Activated T-helper 1 cell treated with anti-CD3 and anti-CD28 coated beads, Interleukin-12 subunit alpha, Interleukin-12 subunit beta, Interleukin-2, Interleukin-4 antibody, amounts not matched to agents 30 ng/mL and 10 ng/mL and 1 ng/mL, durations not matched to agents 14 hours and 24 hours and 36 hours (primary cell): ENCODE results near the gene PPARA. TPM values are rescaled to one million over a fixed set of nuclear protein-coding genes. Genes with fewer than 3 reads are reported as not detected.

Experiments
- DNase-seq: peaks from one replicate; pipeline ENCODE4 v3.0.0; 2021; ENCODE audit warnings: low spot score
- H3K27ac Mint-ChIP-seq: one replicate; pipeline ENCODE4 v1.8.0; 2021; ENCODE audit warnings: mild to moderate bottlenecking, mixed read lengths
- H3K27me3 Mint-ChIP-seq: one replicate; pipeline ENCODE4 v1.8.0; 2022; ENCODE audit warnings: mild to moderate bottlenecking, moderate library complexity, mixed read lengths; ENCODE audit not compliant: insufficient read depth
- H3K36me3 Mint-ChIP-seq: one replicate; pipeline ENCODE4 v1.8.0; 2021; ENCODE audit warnings: low read depth, mixed read lengths
- H3K4me1 Mint-ChIP-seq: one replicate; pipeline ENCODE4 v1.8.0; 2021; ENCODE audit warnings: low read depth, mixed read lengths
- H3K4me3 Mint-ChIP-seq: one replicate; pipeline ENCODE4 v1.8.0; 2021; ENCODE audit warnings: mild to moderate bottlenecking, moderate library complexity, mixed read lengths
- H3K9me3 Mint-ChIP-seq: one replicate; pipeline ENCODE4 v1.8.0; 2021; ENCODE audit warnings: mixed read lengths
- intact Hi-C: fragments of 100-400 bp; cut with micrococcal nuclease; formaldehyde crosslinking; loops from one replicate; pipeline ENCODE4 v1.15.1; 2024
- total RNA-seq: library from RNA; stranded (reverse); gene quantifications from 2 replicates; pipeline ENCODE4 v1.2.3, GENCODE V29; 2022

Gene PPARA
- total RNA-seq, 1 donor from 2014 or later = 11.6 TPM

DNA sequence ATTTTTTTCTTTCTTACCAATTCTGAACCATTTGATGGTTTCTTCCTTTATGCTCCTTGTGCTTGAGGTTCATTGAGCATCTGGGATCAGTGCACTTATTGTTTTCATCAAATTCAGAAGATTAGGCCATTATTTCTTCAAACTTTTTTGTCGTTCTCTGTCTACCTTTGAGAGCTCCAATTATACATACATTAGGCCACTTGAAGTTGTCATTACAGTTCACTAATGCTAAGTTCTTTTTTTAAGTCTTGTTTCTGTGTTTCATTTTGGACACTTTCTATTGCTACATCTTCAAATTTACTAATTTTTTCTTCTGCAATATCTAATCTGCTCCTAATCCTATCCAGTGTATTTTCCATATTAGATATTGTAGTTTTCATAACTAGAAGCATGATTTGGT, 58.9 kb downstream of the PPARA start:
- no peak overlapping the region for H3K4me3 Mint-ChIP-seq
- peaks cover 39% of the 10 kb centered on the region for H3K36me3 Mint-ChIP-seq
- H3K4me1 Mint-ChIP-seq = no peaks in the 10 kb centered on the region
- no peak overlapping the region for H3K27ac Mint-ChIP-seq
- no peak for DNase-seq
- intact Hi-C loops = no loop called here
- H3K27me3 Mint-ChIP-seq = no peaks in the 10 kb centered on the region
- H3K9me3 Mint-ChIP-seq = peaks cover 20% of the 10 kb centered on the region

DNA sequence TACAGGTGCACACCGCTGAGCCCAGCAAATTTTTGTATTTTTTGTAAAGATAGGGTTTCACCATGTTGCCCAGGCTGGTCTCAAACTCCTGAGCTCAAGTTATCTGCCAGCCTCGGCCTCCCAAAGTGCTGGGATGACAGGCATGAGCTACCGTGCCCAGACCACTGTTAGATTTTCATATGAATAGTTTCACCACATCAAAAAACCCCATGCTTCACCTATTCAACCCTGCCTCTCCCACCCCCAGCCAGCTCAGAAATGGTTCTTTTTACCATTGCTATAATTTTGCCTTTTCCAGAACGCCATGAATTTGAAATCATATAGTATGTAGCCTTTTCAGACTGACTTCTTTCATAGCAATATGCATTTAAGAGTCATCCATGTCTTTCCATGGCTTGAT, 61.9 kb downstream of the PPARA start:
- Mint-ChIP-seq H3K4me3 (no peak overlapping the region), H3K27ac (no peak overlapping the region), H3K4me1 (no peaks in the 10 kb centered on the region), H3K27me3 (no peaks in the 10 kb centered on the region), H3K36me3 (peaks cover 53% of the 10 kb centered on the region), H3K9me3 (peaks cover 20% of the 10 kb centered on the region)
- intact Hi-C loops = no loop called here
- no peak for DNase-seq

DNA sequence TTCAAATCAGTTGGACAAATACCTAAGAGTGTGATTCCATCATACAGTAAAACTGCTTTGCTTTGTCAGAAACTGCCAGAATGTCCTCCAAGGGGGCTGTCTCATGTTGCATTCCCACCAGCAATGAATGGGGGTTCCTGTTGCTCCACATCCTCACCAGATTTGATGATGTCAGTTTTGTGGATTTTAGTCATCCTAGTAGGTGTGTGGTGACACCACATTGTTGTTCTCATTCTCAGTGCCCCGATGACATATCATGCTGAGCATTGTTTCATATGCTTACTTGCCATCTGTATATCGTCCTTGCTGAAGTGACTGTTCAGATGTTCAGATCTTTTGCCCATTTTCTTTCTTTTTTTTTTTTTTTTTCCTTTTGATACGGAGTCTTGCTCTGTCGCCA, 62.7 kb downstream of the PPARA start:
- peaks cover 53% of the 10 kb centered on the region for H3K36me3 Mint-ChIP-seq
- no peak overlapping the region for H3K27ac Mint-ChIP-seq
- no peaks in the 10 kb centered on the region for H3K4me1 Mint-ChIP-seq
- intact Hi-C loops = loop anchor here (1.0 kb wide), 1 partner anchor 8 kb away; no protein-coding TSS in a partner anchor
- no peak for DNase-seq
- H3K9me3 Mint-ChIP-seq = peaks cover 20% of the 10 kb centered on the region
- H3K4me3 Mint-ChIP-seq = no peak overlapping the region
- H3K27me3 Mint-ChIP-seq = no peaks in the 10 kb centered on the region

DNA sequence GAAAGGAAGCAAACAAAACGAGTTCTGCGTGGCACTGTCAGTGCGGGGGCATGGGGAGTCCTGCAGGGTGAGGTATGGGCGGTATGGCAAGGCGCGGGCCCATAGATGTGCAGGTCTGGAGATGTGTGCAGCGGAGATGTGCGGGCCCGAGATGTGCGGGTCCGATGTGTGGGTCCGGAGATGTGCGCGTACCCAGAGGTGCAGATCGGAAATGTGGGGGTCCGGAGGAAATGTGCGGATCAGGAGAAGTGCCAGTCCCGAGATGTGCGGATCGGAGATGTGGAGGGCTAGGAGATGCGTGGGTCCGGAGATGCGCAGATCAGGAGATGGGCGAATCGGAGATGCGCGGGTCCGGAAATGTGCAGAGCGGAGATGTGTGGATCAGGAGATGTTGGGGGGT, 63.8 kb downstream of the PPARA start:
- no peak overlapping the region for H3K27ac Mint-ChIP-seq
- H3K9me3 Mint-ChIP-seq = peaks cover 11% of the 10 kb centered on the region
- DNase-seq = no peak
- intact Hi-C loops = no loop called here
- H3K36me3 Mint-ChIP-seq = peaks cover 47% of the 10 kb centered on the region
- peaks cover under 1% of the 10 kb centered on the region for H3K4me1 Mint-ChIP-seq
- H3K4me3 Mint-ChIP-seq = no peak overlapping the region
- H3K27me3 Mint-ChIP-seq = no peaks in the 10 kb centered on the region

DNA sequence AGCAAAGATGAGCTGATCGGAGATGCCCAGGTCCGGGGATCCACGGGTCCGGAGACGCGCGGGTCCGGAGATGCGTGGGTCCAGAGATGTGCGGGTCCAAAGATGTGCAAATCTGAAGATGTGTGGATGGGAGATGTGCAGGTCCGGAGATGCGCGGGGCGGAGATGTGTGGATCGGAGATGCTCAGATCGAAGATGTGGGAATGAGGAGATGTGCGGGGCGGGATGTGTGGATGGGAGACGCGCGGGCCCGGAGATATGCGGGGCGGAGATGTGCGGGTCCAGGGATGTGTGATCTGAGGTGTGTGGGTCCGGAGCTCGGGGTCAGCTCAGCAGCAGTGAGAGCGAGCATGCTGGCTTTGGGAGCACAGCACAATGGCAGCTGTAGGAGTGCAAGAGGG, 64.3 kb downstream of the PPARA start:
- H3K9me3 Mint-ChIP-seq = peaks cover 6% of the 10 kb centered on the region
- H3K27me3 Mint-ChIP-seq = no peaks in the 10 kb centered on the region
- no peak overlapping the region for H3K4me3 Mint-ChIP-seq
- peaks cover 5% of the 10 kb centered on the region for H3K4me1 Mint-ChIP-seq
- DNase-seq = no peak
- intact Hi-C loops = no loop called here
- H3K36me3 Mint-ChIP-seq = peaks cover 47% of the 10 kb centered on the region
- H3K27ac Mint-ChIP-seq = no peak overlapping the region

DNA sequence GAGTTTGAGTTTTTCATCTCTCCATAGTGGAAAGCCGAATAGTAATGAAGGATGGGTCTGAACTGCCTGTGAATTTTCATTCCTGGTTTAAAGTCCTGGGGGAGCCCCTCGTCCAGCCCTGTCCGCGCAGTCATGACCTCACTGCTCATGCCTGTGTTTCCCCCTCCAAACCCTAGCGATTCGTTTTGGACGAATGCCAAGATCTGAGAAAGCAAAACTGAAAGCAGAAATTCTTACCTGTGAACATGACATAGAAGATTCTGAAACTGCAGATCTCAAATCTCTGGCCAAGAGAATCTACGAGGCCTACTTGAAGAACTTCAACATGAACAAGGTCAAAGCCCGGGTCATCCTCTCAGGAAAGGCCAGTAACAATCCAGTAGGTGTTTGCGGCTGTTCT, 69.3 kb downstream of the PPARA start:
- H3K27ac Mint-ChIP-seq = peak overlapping the region; percentile 67
- peak; percentile 18 for DNase-seq

DNA sequence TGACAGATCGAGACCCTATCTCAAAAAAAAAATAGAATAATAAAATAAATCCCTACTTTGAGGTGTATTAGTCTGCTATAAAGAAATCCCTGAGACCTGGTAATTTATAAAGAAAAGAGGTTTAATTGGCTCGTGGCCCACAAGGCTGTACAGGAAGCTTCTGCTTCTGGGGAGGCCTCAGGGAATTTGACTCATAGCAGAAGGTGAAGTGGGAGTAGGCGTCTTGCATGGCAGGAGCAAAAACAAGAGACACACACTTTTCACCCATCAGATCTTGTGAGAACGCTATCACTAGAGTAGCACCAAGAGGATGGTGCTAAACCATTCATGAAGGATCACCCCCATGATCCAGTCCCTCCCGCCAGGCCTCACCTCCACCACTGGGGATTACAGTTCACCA, 70.6 kb downstream of the PPARA start:
- H3K9me3 Mint-ChIP-seq = no peaks in the 10 kb centered on the region
- intact Hi-C loops = loop anchor here (1.0 to 2.0 kb wide), 2 partner anchors 8 to 70 kb away; partner anchors contain the start of gene PPARA
- peaks cover 27% of the 10 kb centered on the region for H3K36me3 Mint-ChIP-seq
- peaks cover 22% of the 10 kb centered on the region for H3K4me1 Mint-ChIP-seq
- H3K27me3 Mint-ChIP-seq = no peaks in the 10 kb centered on the region
- H3K27ac Mint-ChIP-seq = peak overlapping the region; percentile 89
- no peak overlapping the region for H3K4me3 Mint-ChIP-seq
- DNase-seq = no peak

More for the DNA sequence above, 69.3 kb downstream of the PPARA start:
- H3K36me3 Mint-ChIP-seq = peaks cover 28% of the 10 kb centered on the region
- H3K9me3 Mint-ChIP-seq = no peaks in the 10 kb centered on the region
- no peaks in the 10 kb centered on the region for H3K27me3 Mint-ChIP-seq
- H3K4me3 Mint-ChIP-seq = no peak overlapping the region
- intact Hi-C loops = loop anchor here (2.0 kb wide), 1 partner anchor 69 kb away; the partner anchor contains the start of gene PPARA
- peaks cover 22% of the 10 kb centered on the region for H3K4me1 Mint-ChIP-seq

DNA sequence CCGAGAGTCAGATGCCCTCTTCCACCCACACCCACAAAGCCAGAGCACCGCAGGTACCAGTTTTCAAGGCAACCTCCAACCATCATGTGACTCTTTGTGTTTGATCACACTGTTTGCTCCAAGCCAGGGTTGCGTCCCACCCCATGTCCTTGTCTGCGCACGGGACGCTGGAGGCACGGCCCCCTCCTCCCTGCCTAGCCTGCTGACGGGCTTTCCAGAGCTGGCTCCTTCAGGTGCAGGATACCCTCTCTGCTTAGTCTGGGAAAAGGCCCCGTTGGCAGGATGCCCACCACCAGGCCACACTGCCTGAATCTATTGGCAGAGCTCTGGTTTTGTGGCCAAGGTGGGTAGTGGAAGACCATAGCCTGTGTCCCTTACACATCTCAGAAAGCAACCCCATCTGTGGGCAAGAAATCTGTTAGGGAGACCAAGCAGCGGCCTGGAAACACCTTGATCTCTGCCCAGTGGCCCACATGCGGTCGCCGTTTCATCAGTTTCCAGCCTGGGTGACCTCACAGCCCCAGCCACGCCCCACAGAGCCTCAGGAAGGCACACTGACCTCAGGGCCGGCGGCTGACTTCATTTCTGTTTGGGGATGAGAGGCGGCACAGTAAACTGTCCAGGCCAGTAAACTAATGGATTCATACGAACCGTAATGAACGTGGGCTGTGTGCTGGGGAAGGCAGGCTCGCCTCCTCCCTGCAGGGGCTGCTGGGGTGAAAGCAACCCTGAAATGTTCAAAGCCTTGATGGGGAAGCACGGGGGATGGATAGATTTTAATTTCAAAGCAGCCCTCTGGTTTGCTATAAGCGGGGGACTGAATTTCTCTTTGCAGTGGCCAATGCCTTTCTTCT, 73.9 kb downstream of the PPARA start:
- intact Hi-C loops = no loop called here
- Mint-ChIP-seq H3K4me1 (peaks cover 20% of the 10 kb centered on the region), H3K4me3 (no peak overlapping the region)

DNA sequence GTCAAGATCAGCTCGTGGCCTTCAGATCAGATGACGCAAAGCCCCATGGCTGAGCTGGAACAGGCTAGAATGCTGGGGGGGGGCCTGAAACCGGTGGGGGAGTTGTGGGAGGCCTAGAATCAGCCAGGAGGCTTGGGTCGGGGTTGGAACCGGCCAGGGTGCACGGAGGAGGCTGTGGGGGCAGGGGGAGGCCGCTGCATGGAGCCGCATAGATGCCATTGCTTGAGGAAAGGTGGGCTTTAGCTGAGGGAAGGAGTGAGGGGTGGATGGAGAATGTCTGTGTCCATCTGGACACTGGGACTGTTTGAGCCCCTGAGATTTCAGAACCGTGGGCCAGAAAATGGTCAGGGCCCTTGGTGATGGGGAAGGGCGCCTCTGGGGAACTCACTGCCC, 74.6 kb downstream of the PPARA start:
- H3K27ac Mint-ChIP-seq = no peak overlapping the region
- DNase-seq = no peak
- no peaks in the 10 kb centered on the region for H3K27me3 Mint-ChIP-seq
- intact Hi-C loops = no loop called here
- peaks cover 10% of the 10 kb centered on the region for H3K36me3 Mint-ChIP-seq
- no peak overlapping the region for H3K4me3 Mint-ChIP-seq
- H3K9me3 Mint-ChIP-seq = no peaks in the 10 kb centered on the region
- peaks cover 14% of the 10 kb centered on the region for H3K4me1 Mint-ChIP-seq

More for the DNA sequence above, 73.9 kb downstream of the PPARA start:
- H3K27ac Mint-ChIP-seq = no peak overlapping the region
- H3K27me3 Mint-ChIP-seq = no peaks in the 10 kb centered on the region
- no peak for DNase-seq
- H3K9me3 Mint-ChIP-seq = no peaks in the 10 kb centered on the region
- peaks cover 17% of the 10 kb centered on the region for H3K36me3 Mint-ChIP-seq

DNA sequence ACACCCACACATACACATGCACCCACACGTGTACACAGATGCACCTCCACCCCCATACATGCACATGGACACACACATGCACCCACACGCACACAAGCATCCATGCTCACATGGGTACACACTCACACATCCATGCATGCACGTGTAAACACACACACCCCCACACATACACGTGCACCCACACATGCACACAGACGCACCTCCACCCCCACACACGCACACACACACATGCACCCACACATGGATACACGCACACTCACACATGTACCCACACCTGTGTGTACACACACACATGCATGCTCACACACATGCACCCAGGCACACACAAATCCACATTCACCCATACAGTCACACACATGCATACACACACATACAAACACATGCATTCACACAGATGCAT, 75.3 kb downstream of the PPARA start:
- Mint-ChIP-seq H3K4me3 (no peak overlapping the region), H3K27me3 (no peaks in the 10 kb centered on the region), H3K9me3 (no peaks in the 10 kb centered on the region), H3K27ac (no peak overlapping the region), H3K4me1 (peaks cover 9% of the 10 kb centered on the region), H3K36me3 (peaks cover 10% of the 10 kb centered on the region)
- DNase-seq = no peak
- intact Hi-C loops = no loop called here

DNA sequence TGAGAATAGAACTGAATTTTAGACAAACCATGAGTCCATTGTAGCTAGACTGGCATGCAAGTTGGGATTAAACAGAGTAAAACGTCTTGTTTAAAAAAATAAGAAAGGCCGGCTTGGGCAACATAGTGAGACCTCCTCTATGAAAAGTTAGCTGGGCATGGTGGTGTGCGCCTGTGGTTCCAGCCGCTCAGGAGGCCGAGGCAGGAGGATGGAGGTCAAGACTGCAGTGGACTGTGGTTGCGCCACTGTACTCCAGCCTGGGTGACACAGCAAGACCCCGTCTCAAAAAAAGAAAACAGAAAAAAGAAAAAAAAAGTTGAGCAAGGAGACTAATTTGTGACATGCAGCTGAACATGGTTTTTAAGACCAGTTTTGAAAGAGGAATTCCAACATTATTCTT, 76.3 kb downstream of the PPARA start:
- no peak overlapping the region for H3K4me3 Mint-ChIP-seq
- no peak for DNase-seq
- H3K4me1 Mint-ChIP-seq = peaks cover under 1% of the 10 kb centered on the region
- no peak overlapping the region for H3K27ac Mint-ChIP-seq
- H3K9me3 Mint-ChIP-seq = no peaks in the 10 kb centered on the region
- peaks cover 6% of the 10 kb centered on the region for H3K36me3 Mint-ChIP-seq
- intact Hi-C loops = no loop called here
- H3K27me3 Mint-ChIP-seq = no peaks in the 10 kb centered on the region

DNA sequence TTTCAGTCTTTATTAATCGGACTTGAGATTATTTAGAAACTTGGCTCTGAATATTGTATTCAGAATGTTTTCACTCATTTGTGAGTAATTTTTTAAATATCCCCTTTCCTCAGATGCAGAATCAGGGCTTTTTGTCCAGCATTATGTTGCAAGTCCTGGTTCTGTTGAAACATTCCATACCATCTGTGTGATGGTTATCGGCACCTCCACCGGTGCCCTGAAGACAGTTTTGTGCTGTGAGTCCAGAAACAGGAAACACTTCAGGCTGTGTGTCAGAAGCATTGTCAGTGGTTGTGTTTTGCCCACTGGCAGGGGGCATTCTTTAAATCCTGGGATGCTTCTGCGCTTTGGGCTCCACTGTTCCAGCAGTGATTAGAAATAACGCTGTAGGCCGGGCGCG, 79.4 kb downstream of the PPARA start:
- H3K36me3 Mint-ChIP-seq = peaks cover 3% of the 10 kb centered on the region
- no peaks in the 10 kb centered on the region for H3K9me3 Mint-ChIP-seq
- no peak overlapping the region for H3K4me3 Mint-ChIP-seq
- no peaks in the 10 kb centered on the region for H3K27me3 Mint-ChIP-seq
- DNase-seq = no peak
- intact Hi-C loops = no loop called here
- H3K27ac Mint-ChIP-seq = no peak overlapping the region
- no peaks in the 10 kb centered on the region for H3K4me1 Mint-ChIP-seq

DNA sequence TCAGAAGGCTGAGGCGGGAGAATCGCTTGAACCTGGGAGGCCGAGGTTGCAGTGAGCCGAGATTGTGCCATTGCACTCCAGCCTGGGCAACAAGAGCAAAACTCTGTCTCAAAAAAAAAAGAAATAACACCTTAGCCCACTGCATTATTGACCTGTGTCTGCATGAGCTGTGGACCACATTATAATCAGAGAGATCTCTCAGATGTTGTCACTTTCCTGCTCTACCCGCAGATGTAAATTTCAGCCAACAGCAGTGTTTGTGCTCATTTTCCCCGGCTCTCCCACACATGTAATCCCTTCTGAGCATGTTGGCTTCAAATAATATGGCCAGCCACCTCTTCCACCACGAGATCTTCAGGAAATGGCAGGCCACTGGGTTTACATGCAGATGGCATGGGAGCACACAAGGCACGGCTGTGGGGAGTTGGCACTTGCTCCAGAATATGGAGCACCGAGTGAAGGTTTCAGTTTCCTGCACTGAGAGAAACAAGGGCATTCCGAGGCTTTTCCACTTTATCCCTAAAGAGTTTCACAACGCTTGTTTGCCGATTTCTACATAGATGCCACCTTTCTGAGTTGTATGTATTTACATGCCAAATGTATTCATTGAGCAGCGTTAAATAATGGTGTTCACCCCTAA, 80.1 kb downstream of the PPARA start:
- Mint-ChIP-seq H3K4me1 (no peaks in the 10 kb centered on the region), H3K9me3 (no peaks in the 10 kb centered on the region), H3K27me3 (no peaks in the 10 kb centered on the region), H3K4me3 (no peak overlapping the region), H3K27ac (no peak overlapping the region), H3K36me3 (peaks cover 3% of the 10 kb centered on the region)
- intact Hi-C loops = no loop called here
- no peak for DNase-seq
